ENCODE measurements around the gene PGA4.

DNA sequence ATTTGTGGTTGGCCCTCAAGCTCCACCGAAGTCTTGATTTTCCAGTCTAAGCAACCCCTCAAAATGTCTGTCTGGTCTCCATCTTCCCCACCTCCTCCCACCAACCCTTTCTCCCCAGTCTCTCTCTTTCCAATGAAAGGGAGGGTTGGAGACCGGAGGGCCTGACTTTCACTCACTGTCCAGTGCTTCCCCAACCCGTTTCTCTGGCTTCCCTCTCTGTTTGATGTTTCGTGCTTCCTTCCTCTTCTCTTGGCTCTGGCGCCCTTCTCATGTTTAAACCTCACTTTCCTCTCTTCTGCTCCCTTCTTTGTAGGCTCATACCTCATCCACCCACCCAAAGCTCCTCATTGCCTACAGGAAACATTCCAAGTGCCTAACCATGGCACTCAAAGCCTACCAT is 49.8 kb upstream of the PGA4 start:
- TF ChIP-seq CTCF (IDR thresholded peaks at IDR 0.05) = no peak
- no peak for TF ChIP-seq EP300 (IDR thresholded peaks at IDR 0.05)
- TF ChIP-seq POLR2A (IDR thresholded peaks at IDR 0.05) = no peak

Data from ovary (tissue), 3 donors.